Tibial artery (tissue), 4 donors: ENCODE data around the gene NRDC.

Experiments
- DNase-seq, 2 donors: peaks; one replicate each; pipeline ENCODE4 v3.0.0-alpha.2; 2019
- H3K27ac ChIP-seq, 2 donors: fragments of 200-600 bp; sonication (generic) in 1 of 2; 1 replicate in 1 of 2; 2 replicates in 1 of 2; pipeline ENCODE4 v1.5.1; 2018 to 2019; ENCODE audit warnings: mild to moderate bottlenecking in 1 of 2
- H3K27me3 ChIP-seq, 2 donors: fragments of 200-600 bp; sonication (generic) in 1 of 2; one replicate each; pipeline versions ENCODE4 v1.5.1 to v1.6.0; 2016 to 2019
- H3K36me3 ChIP-seq, 3 donors: fragments of 200-600 bp; sonication (generic) in 2 of 3; one replicate each; pipeline ENCODE4 v1.5.1; 2016 to 2019; ENCODE audit warnings: mild to moderate bottlenecking in 2 of 3
- H3K4me1 ChIP-seq, 4 donors: fragments of 200-600 bp; sonication (generic) in 2 of 4; 1 replicate in 3 of 4; 2 replicates in 1 of 4; pipeline ENCODE4 v1.5.1; 2016 to 2019
- H3K4me3 ChIP-seq, 2 donors: fragments of 200-600 bp; sonication (generic) in 1 of 2; 1 replicate in 1 of 2; 2 replicates in 1 of 2; pipeline ENCODE4 v1.5.1; 2018 to 2019; ENCODE audit warnings: mild to moderate bottlenecking in 2 of 2
- H3K9me3 ChIP-seq, 3 donors: fragments of 200-600 bp; sonication (generic) in 1 of 3; one replicate each; pipeline ENCODE4 v1.5.1; 2016 to 2019
- intact Hi-C: fragments of 100-400 bp; cut with DNase I; formaldehyde crosslinking; loops from one replicate; pipeline ENCODE4 v1.15.0; 2023; ENCODE audit warnings: low total_unique reads
- TF ChIP-seq, protein P1 (sequence below), 2 experiments: fragments of 200-600 bp in 1 of 2; fragments of 450-650 bp in 1 of 2; IDR thresholded peaks; one replicate each; pipeline ENCODE4 v1.5.1; 2017 to 2019; ENCODE audit warnings: antibody characterized with exemption in 2 of 2, mild to moderate bottlenecking in 1 of 2, moderate library complexity in 1 of 2

NRDC gene

DNA sequence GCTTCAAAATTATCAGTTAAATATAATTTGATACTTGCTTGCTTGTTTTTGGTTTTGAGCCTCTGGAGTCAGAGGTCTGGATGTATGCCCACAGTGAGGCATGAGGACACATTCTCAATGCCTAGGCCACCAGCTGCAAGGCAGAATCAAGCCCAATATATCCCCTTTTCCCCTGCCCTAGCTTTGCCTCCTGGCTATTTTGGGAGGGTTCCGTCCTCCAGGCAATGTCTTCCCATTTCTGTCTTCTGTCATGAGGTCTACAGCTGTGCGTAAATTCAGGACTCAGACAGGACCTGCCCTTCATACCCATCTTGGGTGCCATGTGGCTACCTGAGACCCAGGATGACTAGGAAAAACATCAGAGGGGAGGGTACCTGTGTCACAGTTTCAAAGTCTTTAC is 19.2 kb downstream of the NRDC start:
- Histone ChIP-seq H3K4me3 (no peak overlapping the region), H3K27ac (no peak overlapping the region), H3K36me3 (peaks cover 0 to 9% (median 9%) of the 10 kb centered on the region in 3 donors), H3K4me1 (peaks cover 0 to 4% (median 0%) of the 10 kb centered on the region in 4 donors), H3K27me3 (no peaks in the 10 kb centered on the region), H3K9me3 (no peaks in the 10 kb centered on the region)
- no peak for DNase-seq
- TF ChIP-seq, protein P1, sequence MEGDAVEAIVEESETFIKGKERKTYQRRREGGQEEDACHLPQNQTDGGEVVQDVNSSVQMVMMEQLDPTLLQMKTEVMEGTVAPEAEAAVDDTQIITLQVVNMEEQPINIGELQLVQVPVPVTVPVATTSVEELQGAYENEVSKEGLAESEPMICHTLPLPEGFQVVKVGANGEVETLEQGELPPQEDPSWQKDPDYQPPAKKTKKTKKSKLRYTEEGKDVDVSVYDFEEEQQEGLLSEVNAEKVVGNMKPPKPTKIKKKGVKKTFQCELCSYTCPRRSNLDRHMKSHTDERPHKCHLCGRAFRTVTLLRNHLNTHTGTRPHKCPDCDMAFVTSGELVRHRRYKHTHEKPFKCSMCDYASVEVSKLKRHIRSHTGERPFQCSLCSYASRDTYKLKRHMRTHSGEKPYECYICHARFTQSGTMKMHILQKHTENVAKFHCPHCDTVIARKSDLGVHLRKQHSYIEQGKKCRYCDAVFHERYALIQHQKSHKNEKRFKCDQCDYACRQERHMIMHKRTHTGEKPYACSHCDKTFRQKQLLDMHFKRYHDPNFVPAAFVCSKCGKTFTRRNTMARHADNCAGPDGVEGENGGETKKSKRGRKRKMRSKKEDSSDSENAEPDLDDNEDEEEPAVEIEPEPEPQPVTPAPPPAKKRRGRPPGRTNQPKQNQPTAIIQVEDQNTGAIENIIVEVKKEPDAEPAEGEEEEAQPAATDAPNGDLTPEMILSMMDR (IDR thresholded peaks at IDR 0.05): no peak
- intact Hi-C loops: no loop called here

- intact Hi-C loops: no loop called here
- Histone ChIP-seq H3K36me3 (peaks cover 0 to 12% (median 9%) of the 10 kb centered on the region in 3 donors), H3K27ac (no peak overlapping the region), H3K4me3 (no peak overlapping the region), H3K4me1 (peaks cover 0 to 4% (median 0%) of the 10 kb centered on the region in 4 donors), H3K27me3 (no peaks in the 10 kb centered on the region), H3K9me3 (no peaks in the 10 kb centered on the region)
- no peak for DNase-seq
- TF ChIP-seq, protein P1 (IDR thresholded peaks at IDR 0.05): no peak
Observed at GRCh38 chr1:51858892-51859291, 19.6 kb downstream of the NRDC start.

- intact Hi-C loops: no loop called here
- H3K27ac ChIP-seq: no peak overlapping the region
- H3K4me3 ChIP-seq: no peak overlapping the region
- peaks cover 0 to 10% (median 0%) of the 10 kb centered on the region in 4 donors for H3K4me1 ChIP-seq
- H3K9me3 ChIP-seq: no peaks in the 10 kb centered on the region
- peaks cover 0 to 13% (median 9%) of the 10 kb centered on the region in 3 donors for H3K36me3 ChIP-seq
- H3K27me3 ChIP-seq: no peaks in the 10 kb centered on the region
- DNase-seq: no peak
- TF ChIP-seq, protein P1 (IDR thresholded peaks at IDR 0.05): no peak
Observed at GRCh38 chr1:51856745-51857144, 21.8 kb downstream of the NRDC start.

GRCh38 chr1:51855624-51856023 is 22.9 kb downstream of the NRDC start:
- Histone ChIP-seq H3K27ac (no peak overlapping the region), H3K4me3 (no peak overlapping the region), H3K9me3 (no peaks in the 10 kb centered on the region), H3K27me3 (no peaks in the 10 kb centered on the region), H3K4me1 (peaks cover 0 to 21% (median 6%) of the 10 kb centered on the region in 4 donors), H3K36me3 (peaks cover 0 to 13% (median 9%) of the 10 kb centered on the region in 3 donors)
- TF ChIP-seq, protein P1 (IDR thresholded peaks at IDR 0.05): no peak
- no peak for DNase-seq
- intact Hi-C loops: no loop called here

GRCh38 chr1:51853360-51853759 is 25.2 kb downstream of the NRDC start:
- Histone ChIP-seq H3K27me3 (no peaks in the 10 kb centered on the region), H3K4me1 (peaks cover 0 to 24% (median 10%) of the 10 kb centered on the region in 4 donors), H3K36me3 (peaks cover 0 to 13% (median 9%) of the 10 kb centered on the region in 3 donors), H3K9me3 (no peaks in the 10 kb centered on the region), H3K4me3 (no peak overlapping the region), H3K27ac (no peak overlapping the region)
- no peak for DNase-seq
- intact Hi-C loops: no loop called here
- TF ChIP-seq, protein P1 (IDR thresholded peaks at IDR 0.05): no peak
